Measurements from ENCODE around the gene PDE4D. TPM values are rescaled to one million over a fixed set of nuclear protein-coding genes. Genes with fewer than 3 reads are reported as not detected.
A peak's percentile ranks its signal among the peaks of the same experiment; 100 is the strongest.

PDE4D gene
- total and polyA plus RNA-seq, 2 donors (not counting 1 experiment from before 2014, with no cell fraction given): 14.9 to 171 TPM

- DNase-seq: peak; percentile 57
- Histone ChIP-seq H3K4me1 (ENCODE audit: control insufficient read depth in 2 of 2, insufficient read depth in 2 of 2, low read length in 2 of 2) (no peaks in the 10 kb centered on the region), H3K9ac (ENCODE audit: low read length) (no peak overlapping the region), H3K79me2 (ENCODE audit: control insufficient read depth, insufficient read depth, low read length) (no peaks in the 10 kb centered on the region), H3K4me2 (replicated peaks; ENCODE audit: low read depth, low read length, poor library complexity, severe bottlenecking) (no peak overlapping the region), H3K4me3 (ENCODE audit: control extremely low read depth in 1 of 5, extremely low read depth in 1 of 5, insufficient read depth in 1 of 5, low read depth in 2 of 5, low read length in 4 of 5) (no peak overlapping the region), H3K27ac (ENCODE audit: low read length in 2 of 2) (no peak overlapping the region), H4K20me1 (ENCODE audit: control insufficient read depth, insufficient read depth, low read length, poor library complexity, severe bottlenecking) (no peaks in the 10 kb centered on the region), H3K9me3 (ENCODE audit: control extremely low read depth in 1 of 3, control insufficient read depth in 2 of 3, insufficient read depth in 1 of 3, low read length in 2 of 3) (no peaks in the 10 kb centered on the region), H2AFZ (ENCODE audit: insufficient read depth, low read depth, low read length, poor library complexity, severe bottlenecking) (no peak overlapping the region), H3K27me3 (replicated peaks in 1 of 4; ENCODE audit: control extremely low read depth in 1 of 4, control insufficient read depth in 3 of 4, insufficient read depth in 4 of 4, low read length in 3 of 4) (no peaks in the 10 kb centered on the region), H3K36me3 (replicated peaks in 1 of 2; ENCODE audit: control extremely low read depth in 1 of 2, control insufficient read depth in 1 of 2, extremely low read depth in 1 of 2, insufficient read depth in 2 of 2, low read length in 1 of 2) (no peaks in the 10 kb centered on the region)
- intact Hi-C loops (cut with micrococcal nuclease): loop anchor here (1.0 to 10.0 kb wide), 5 partner anchors 56 to 322 kb away; no protein-coding TSS in a partner anchor
- no peaks in the 10 kb centered on the region for H3K27me3 Mint-ChIP-seq
- no peaks in the 10 kb centered on the region for H3K4me1 Mint-ChIP-seq
- H3K27ac Mint-ChIP-seq: no peak overlapping the region
- ATAC-seq (ENCODE audit: low read depth): no peak
- no peaks in the 10 kb centered on the region for H3K9me3 Mint-ChIP-seq (ENCODE audit: insufficient read depth)
- ChIA-PET POLR2A (no interaction called here), CTCF (interaction anchor here (0.6 to 5.4 kb wide), 31 partner anchors 9 to 1170 kb away, joined by 3 to 94 read pairs (median 4); no protein-coding TSS in a partner anchor)
- no CpG with 5 or more reads among the region's 1 CpG for WGBS (ENCODE audit: insufficient coverage)
- H3K4me3 Mint-ChIP-seq: no peak overlapping the region
- peak; percentile 81 for TF ChIP-seq CTCF (IDR thresholded peaks at IDR 0.05)
- TF ChIP-seq EZH2 (IDR thresholded peaks at IDR 0.05; ENCODE audit: borderline replicate concordance, insufficient read depth, low read depth, low read length, poor library complexity, severe bottlenecking): no peak
Measured at GRCh38 chr5:59506285-59506877, 387.1 kb downstream of the PDE4D start.

GRCh38 chr5:59504043-59504442 lies 389.5 kb downstream of the PDE4D start:
- POLR2A ChIA-PET: interaction anchor here (0.7 kb wide), 1 partner anchor 16 kb away, joined by 5 read pairs; no protein-coding TSS in a partner anchor
- Mint-ChIP-seq H3K4me3 (no peak overlapping the region), H3K4me1 (peaks cover 11% of the 10 kb centered on the region), H3K27ac (no peak overlapping the region), H3K27me3 (no peaks in the 10 kb centered on the region), H3K9me3 (ENCODE audit: insufficient read depth) (no peaks in the 10 kb centered on the region)
- Histone ChIP-seq H3K4me1 (ENCODE audit: control insufficient read depth in 2 of 2, insufficient read depth in 2 of 2, low read length in 2 of 2) (no peaks in the 10 kb centered on the region), H3K9me3 (ENCODE audit: control extremely low read depth in 1 of 3, control insufficient read depth in 2 of 3, insufficient read depth in 1 of 3, low read length in 2 of 3) (no peaks in the 10 kb centered on the region), H3K27me3 (replicated peaks in 1 of 4; ENCODE audit: control extremely low read depth in 1 of 4, control insufficient read depth in 3 of 4, insufficient read depth in 4 of 4, low read length in 3 of 4) (no peaks in the 10 kb centered on the region), H3K79me2 (ENCODE audit: control insufficient read depth, insufficient read depth, low read length) (no peaks in the 10 kb centered on the region), H2AFZ (ENCODE audit: insufficient read depth, low read depth, low read length, poor library complexity, severe bottlenecking) (no peak overlapping the region), H3K27ac (ENCODE audit: low read length in 2 of 2) (no peak overlapping the region), H4K20me1 (ENCODE audit: control insufficient read depth, insufficient read depth, low read length, poor library complexity, severe bottlenecking) (no peaks in the 10 kb centered on the region), H3K36me3 (replicated peaks in 1 of 2; ENCODE audit: control extremely low read depth in 1 of 2, control insufficient read depth in 1 of 2, extremely low read depth in 1 of 2, insufficient read depth in 2 of 2, low read length in 1 of 2) (no peaks in the 10 kb centered on the region), H3K4me3 (ENCODE audit: control extremely low read depth in 1 of 5, extremely low read depth in 1 of 5, insufficient read depth in 1 of 5, low read depth in 2 of 5, low read length in 4 of 5) (no peak overlapping the region), H3K4me2 (replicated peaks; ENCODE audit: low read depth, low read length, poor library complexity, severe bottlenecking) (no peak overlapping the region), H3K9ac (ENCODE audit: low read length) (no peak overlapping the region)
- intact Hi-C loops (cut with micrococcal nuclease): loop anchor here (10.0 kb wide), 1 partner anchor 319 kb away; no protein-coding TSS in a partner anchor
- TF ChIP-seq EZH2 (IDR thresholded peaks at IDR 0.05; ENCODE audit: borderline replicate concordance, insufficient read depth, low read depth, low read length, poor library complexity, severe bottlenecking): no peak
- no peak for TF ChIP-seq CTCF (IDR thresholded peaks at IDR 0.05)
- ATAC-seq (ENCODE audit: low read depth) (no peak), DNase-seq (no peak)
- CTCF ChIA-PET: interaction anchor here (0.8 to 5.4 kb wide), 7 partner anchors 8 to 296 kb away, joined by 3 to 94 read pairs (median 27); no protein-coding TSS in a partner anchor
